K562 (cell line): Measurements from ENCODE around the gene KIFC3. TPM values are rescaled to one million over a fixed set of nuclear protein-coding genes. Genes with fewer than 3 reads are reported as not detected.

Experiments
- CCNT2 ChIP-seq: IDR thresholded peaks from 2 replicates; pipeline ENCODE4 v1.6.1; 2011; ENCODE audit warnings: borderline replicate concordance, low read depth, mild to moderate bottlenecking, moderate library complexity, mixed read lengths, low read length; ENCODE audit not compliant: insufficient read length; ENCODE audit errors: extremely low read depth
- CREM ChIP-seq: IDR thresholded peaks from 2 replicates; pipeline ENCODE4 v1.6.1; 2014; ENCODE audit warnings: antibody characterized with exemption, low read depth
- EGR1 ChIP-seq: fragments of 450-650 bp; conservative IDR thresholded peaks from 2 replicates; pipeline ENCODE4 v1.6.1; 2017; ENCODE audit warnings: mild to moderate bottlenecking
- EP300 ChIP-seq: IDR thresholded peaks from 2 replicates; pipeline ENCODE4 v1.6.1; 2012; ENCODE audit warnings: low read length, improper control_type of control experiment
- KLF16 ChIP-seq: IDR thresholded peaks from 2 replicates; pipeline ENCODE4 v1.6.1; 2016; ENCODE audit warnings: antibody characterized with exemption
- MCM7 ChIP-seq, 2 experiments: fragments of 450-650 bp; IDR thresholded peaks; 2 replicates each; pipeline ENCODE4 v1.6.1; 2016 to 2018
- MYC ChIP-seq, 2 experiments: fragments of 250-450 bp in 1 of 2; sonication (Bioruptor Pico) in 1 of 2; IDR thresholded peaks; 2 replicates each; pipeline versions ENCODE4 v1.5.1 to v1.6.1; 2012 to 2021; ENCODE audit warnings: low read depth in 2 of 2, borderline replicate concordance in 1 of 2, improper control_type of control experiment in 1 of 2, low read length in 1 of 2, mild to moderate bottlenecking in 1 of 2, moderate library complexity in 1 of 2
- NFRKB ChIP-seq: fragments of 450-650 bp; IDR thresholded peaks from 2 replicates; pipeline ENCODE4 v1.6.1; 2016; ENCODE audit warnings: low read depth
- TAF15 ChIP-seq: fragments of 200-400 bp; formaldehyde crosslinking; IDR thresholded peaks from 2 replicates; pipeline ENCODE4 v1.6.1; 2017; ENCODE audit warnings: mild to moderate bottlenecking, low read depth, low read length, moderate library complexity
- ZC3H11A ChIP-seq: IDR thresholded peaks from 2 replicates; pipeline ENCODE4 v1.6.1; 2012; ENCODE audit warnings: low read depth, low read length, improper control_type of control experiment
- ZNF586 ChIP-seq: fragments of 450-650 bp; formaldehyde crosslinking; conservative IDR thresholded peaks from 2 replicates; pipeline ENCODE4 v1.4.0; 2020; ENCODE audit warnings: mild to moderate bottlenecking, moderate library complexity
- polyA plus RNA-seq, 8 experiments: library from polyadenylated mRNA; depleted of rRNA in 4 of 8; stranded (reverse) in 5 of 8; unstranded in 3 of 8; fragments of >200 nt; fragmentation: Nextera tagmentation in 2 of 8; fragmentation: Illumina TruSeq in 1 of 8; extraction: Ambion mirVana in 2 of 8; extraction: Trizol in 1 of 8; gene quantifications; 2 replicates each; pipeline versions ENCODE4 v1.2.1 to v1.2.3, GENCODE V29; 2011 to 2014; ENCODE audit warnings: inconsistent platforms in 1 of 8, missing spikeins in 1 of 8
- total RNA-seq, 7 experiments: library from RNA; depleted of rRNA in 6 of 7; stranded (reverse); fragments of >200 nt in 6 of 7; fragmentation: Illumina TruSeq in 2 of 7; extraction: Trizol in 2 of 7; gene quantifications; 2 replicates each; pipeline versions ENCODE4 v1.2.1 to v1.2.3, GENCODE V29; 2011 to 2021; ENCODE audit warnings: low replicate concordance in 1 of 7
- TF ChIP-seq, protein P1 (sequence below), 2 experiments: fragments of 450-650 bp; conservative IDR thresholded peaks; 2 replicates each; pipeline ENCODE4 v1.6.1; 2017; ENCODE audit warnings: mild to moderate bottlenecking in 2 of 2, moderate library complexity in 2 of 2
- TF ChIP-seq, protein P2 (sequence below): sonication (generic); formaldehyde crosslinking; IDR thresholded peaks from 2 replicates; pipeline ENCODE4 v1.8.0; 2022; ENCODE audit warnings: mild to moderate bottlenecking, missing genetic modification reagents
- TF ChIP-seq, protein P3 (sequence below): sonication (generic); formaldehyde crosslinking; IDR thresholded peaks from 2 replicates; pipeline ENCODE4 v1.5.0; 2020; ENCODE audit warnings: missing genetic modification reagents
- TF ChIP-seq, protein P4 (sequence below), 2 experiments: fragments of 450-650 bp in 1 of 2; IDR thresholded peaks; 2 replicates each; pipeline ENCODE4 v1.6.1; 2011 to 2017; ENCODE audit warnings: low read depth in 2 of 2, antibody characterized with exemption in 1 of 2, borderline replicate concordance in 1 of 2, low read length in 1 of 2, mild to moderate bottlenecking in 1 of 2, mixed read lengths in 1 of 2; ENCODE audit not compliant: control insufficient read depth in 1 of 2
- TF ChIP-seq, protein P5 (sequence below): IDR thresholded peaks from 2 replicates; pipeline ENCODE4 v1.6.1; 2011; ENCODE audit warnings: borderline replicate concordance, low read depth, mild to moderate bottlenecking, moderate library complexity, low read length; ENCODE audit not compliant: insufficient read depth, poor library complexity, severe bottlenecking
- TF ChIP-seq, protein P6 (sequence below): fragments of 250-450 bp; sonication (Bioruptor Pico); IDR thresholded peaks from 2 replicates; pipeline ENCODE4 v1.8.0; 2021; ENCODE audit warnings: moderate library complexity, mild to moderate bottlenecking, inconsistent platforms
- TF ChIP-seq, protein P7 (sequence below): fragments of 250-450 bp; sonication (Bioruptor Pico); IDR thresholded peaks from 2 replicates; pipeline ENCODE4 v1.6.1; 2021; ENCODE audit warnings: mild to moderate bottlenecking

KIFC3 gene
- total and polyA plus RNA-seq, 9 of the 15 experiments (the other 6 are each of a cell fraction or from before 2014, with no cell fraction given) = 0.23 to 105 (median 26.2) TPM

DNA sequence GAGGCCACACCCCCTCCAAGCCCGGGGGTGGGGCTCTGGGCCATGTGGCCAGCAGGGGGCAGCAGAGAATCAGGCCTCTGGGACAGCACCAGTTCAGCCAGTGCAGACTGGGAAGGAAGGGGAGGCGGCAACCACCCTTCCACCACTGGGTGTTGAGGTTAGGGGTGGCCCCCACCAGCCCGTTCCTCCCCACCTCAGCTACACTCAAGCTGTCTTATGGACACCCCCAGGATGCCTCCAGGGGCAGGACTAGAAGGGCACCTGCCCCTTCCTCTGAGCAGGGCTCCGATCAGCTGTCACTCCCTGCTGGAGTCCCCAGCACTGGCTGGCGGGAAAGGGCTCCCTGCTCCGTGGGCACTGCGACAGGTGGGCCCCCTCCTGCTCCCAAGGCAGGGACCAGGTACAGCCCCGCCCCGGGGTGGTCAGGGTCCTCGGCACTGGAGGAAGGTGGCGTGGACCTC is 44.9 kb downstream of the KIFC3 start (continued):
- TF ChIP-seq MYC (IDR thresholded peaks at IDR 0.05; ENCODE audit: low read depth, low read length) = peak; percentile 53; the same call in 1 of the 2 replicates
- TF ChIP-seq MYC (CRISPR knock-in tag; IDR thresholded peaks at IDR 0.05; ENCODE audit: borderline replicate concordance, low read depth) = no peak
- no peak for TF ChIP-seq ZNF586
- TF ChIP-seq ZC3H11A = no peak
- 0 out of 2 replicates have a peak, but pooled peaks have one; percentile 10 for TF ChIP-seq CREM
- TF ChIP-seq, protein P1, sequence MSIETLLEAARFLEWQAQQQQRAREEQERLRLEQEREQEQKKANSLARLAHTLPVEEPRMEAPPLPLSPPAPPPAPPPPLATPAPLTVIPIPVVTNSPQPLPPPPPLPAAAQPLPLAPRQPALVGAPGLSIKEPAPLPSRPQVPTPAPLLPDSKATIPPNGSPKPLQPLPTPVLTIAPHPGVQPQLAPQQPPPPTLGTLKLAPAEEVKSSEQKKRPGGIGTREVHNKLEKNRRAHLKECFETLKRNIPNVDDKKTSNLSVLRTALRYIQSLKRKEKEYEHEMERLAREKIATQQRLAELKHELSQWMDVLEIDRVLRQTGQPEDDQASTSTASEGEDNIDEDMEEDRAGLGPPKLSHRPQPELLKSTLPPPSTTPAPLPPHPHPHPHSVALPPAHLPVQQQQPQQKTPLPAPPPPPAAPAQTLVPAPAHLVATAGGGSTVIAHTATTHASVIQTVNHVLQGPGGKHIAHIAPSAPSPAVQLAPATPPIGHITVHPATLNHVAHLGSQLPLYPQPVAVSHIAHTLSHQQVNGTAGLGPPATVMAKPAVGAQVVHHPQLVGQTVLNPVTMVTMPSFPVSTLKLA (conservative IDR thresholded peaks at IDR 0.05) = peak in 1 of 2 experiments; percentile 43; a peak in 1 of 4 replicates
- TF ChIP-seq KLF16 = peak; percentile 67
- TF ChIP-seq EP300 = no peak
- peak; percentile 43 for TF ChIP-seq CCNT2
- TF ChIP-seq, protein P2, sequence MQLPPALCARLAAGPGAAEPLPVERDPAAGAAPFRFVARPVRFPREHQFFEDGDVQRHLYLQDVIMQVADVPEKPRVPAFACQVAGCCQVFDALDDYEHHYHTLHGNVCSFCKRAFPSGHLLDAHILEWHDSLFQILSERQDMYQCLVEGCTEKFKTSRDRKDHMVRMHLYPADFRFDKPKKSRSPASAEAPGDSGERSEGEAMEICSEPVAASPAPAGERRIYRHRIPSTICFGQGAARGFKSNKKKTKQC = no peak
- no peak for TF ChIP-seq TAF15
- TF ChIP-seq, protein P3, sequence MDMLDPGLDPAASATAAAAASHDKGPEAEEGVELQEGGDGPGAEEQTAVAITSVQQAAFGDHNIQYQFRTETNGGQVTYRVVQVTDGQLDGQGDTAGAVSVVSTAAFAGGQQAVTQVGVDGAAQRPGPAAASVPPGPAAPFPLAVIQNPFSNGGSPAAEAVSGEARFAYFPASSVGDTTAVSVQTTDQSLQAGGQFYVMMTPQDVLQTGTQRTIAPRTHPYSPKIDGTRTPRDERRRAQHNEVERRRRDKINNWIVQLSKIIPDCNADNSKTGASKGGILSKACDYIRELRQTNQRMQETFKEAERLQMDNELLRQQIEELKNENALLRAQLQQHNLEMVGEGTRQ (CRISPR knock-in tag) = no peak
- TF ChIP-seq, protein P4, sequence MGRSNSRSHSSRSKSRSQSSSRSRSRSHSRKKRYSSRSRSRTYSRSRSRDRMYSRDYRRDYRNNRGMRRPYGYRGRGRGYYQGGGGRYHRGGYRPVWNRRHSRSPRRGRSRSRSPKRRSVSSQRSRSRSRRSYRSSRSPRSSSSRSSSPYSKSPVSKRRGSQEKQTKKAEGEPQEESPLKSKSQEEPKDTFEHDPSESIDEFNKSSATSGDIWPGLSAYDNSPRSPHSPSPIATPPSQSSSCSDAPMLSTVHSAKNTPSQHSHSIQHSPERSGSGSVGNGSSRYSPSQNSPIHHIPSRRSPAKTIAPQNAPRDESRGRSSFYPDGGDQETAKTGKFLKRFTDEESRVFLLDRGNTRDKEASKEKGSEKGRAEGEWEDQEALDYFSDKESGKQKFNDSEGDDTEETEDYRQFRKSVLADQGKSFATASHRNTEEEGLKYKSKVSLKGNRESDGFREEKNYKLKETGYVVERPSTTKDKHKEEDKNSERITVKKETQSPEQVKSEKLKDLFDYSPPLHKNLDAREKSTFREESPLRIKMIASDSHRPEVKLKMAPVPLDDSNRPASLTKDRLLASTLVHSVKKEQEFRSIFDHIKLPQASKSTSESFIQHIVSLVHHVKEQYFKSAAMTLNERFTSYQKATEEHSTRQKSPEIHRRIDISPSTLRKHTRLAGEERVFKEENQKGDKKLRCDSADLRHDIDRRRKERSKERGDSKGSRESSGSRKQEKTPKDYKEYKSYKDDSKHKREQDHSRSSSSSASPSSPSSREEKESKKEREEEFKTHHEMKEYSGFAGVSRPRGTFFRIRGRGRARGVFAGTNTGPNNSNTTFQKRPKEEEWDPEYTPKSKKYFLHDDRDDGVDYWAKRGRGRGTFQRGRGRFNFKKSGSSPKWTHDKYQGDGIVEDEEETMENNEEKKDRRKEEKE (IDR thresholded peaks at IDR 0.05; ENCODE audit: borderline replicate concordance in 1 of 2, control insufficient read depth in 1 of 2, low read depth in 2 of 2, low read length in 1 of 2) = no peak
- TF ChIP-seq, protein P5, sequence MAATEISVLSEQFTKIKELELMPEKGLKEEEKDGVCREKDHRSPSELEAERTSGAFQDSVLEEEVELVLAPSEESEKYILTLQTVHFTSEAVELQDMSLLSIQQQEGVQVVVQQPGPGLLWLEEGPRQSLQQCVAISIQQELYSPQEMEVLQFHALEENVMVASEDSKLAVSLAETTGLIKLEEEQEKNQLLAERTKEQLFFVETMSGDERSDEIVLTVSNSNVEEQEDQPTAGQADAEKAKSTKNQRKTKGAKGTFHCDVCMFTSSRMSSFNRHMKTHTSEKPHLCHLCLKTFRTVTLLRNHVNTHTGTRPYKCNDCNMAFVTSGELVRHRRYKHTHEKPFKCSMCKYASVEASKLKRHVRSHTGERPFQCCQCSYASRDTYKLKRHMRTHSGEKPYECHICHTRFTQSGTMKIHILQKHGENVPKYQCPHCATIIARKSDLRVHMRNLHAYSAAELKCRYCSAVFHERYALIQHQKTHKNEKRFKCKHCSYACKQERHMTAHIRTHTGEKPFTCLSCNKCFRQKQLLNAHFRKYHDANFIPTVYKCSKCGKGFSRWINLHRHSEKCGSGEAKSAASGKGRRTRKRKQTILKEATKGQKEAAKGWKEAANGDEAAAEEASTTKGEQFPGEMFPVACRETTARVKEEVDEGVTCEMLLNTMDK = peak; percentile 42
- peak; percentile 64 for TF ChIP-seq EGR1
- TF ChIP-seq, protein P6, sequence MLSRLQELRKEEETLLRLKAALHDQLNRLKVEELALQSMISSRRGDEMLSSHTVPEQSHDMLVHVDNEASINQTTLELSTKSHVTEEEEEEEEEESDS (CRISPR knock-in tag) = no peak
- no peak for TF ChIP-seq MCM7 (IDR thresholded peaks at IDR 0.05)
- no peak for TF ChIP-seq NFRKB
- TF ChIP-seq, protein P7, sequence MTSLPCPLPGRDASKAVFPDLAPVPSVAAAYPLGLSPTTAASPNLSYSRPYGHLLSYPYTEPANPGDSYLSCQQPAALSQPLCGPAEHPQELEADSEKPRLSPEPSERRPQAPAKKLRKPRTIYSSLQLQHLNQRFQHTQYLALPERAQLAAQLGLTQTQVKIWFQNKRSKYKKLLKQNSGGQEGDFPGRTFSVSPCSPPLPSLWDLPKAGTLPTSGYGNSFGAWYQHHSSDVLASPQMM (CRISPR knock-in tag) = no peak
